ENCODE data around the gene NHLRC1. TPM values are rescaled to one million over a fixed set of nuclear protein-coding genes. Genes with fewer than 3 reads are reported as not detected.

The NHLRC1 gene
- total RNA-seq, 2 donors from 2014 or later: 0.29 to 0.88 TPM

DNA sequence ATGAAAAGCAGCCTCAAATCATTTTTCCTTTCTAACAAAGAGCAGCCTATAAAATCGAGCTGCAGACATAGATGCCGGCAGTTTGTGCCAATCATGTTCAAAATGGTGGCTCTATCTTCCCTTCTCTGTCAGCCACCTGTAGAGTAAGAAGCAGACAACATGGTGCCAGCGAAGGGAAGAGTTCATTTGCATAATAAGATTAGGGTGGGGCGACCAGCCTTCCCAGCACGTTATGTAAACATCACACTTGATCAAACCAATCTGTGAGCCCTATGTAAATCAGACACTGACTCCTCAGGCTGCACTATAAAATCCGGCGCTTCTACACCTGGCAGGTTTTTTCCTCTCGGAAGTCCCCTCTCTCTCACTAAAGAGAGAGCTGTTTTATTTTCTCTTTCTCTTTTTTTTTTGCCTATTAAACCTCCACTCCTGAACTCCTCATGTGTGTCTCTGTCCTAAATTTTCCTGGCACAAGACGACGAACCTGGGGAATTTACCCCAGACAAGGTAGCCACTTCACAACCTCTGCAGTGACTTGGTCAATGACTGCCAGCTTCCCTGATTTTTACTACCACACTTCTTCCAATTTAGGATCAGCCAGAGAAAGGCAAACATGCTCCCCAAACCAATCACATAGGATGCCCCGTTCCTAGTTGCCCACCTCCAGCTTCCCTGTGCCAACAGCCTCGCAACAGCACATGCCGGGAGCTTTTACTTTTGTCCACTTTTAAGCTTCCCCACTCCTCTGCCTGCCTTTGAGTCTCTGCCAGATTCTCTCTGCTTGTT lies 19.5 kb upstream of the NHLRC1 start:
- no peaks in the 10 kb centered on the region for H3K9me3 Mint-ChIP-seq
- Histone ChIP-seq H3K9ac (ENCODE audit: extremely low read depth, low read length, poor library complexity, severe bottlenecking) (no peak overlapping the region), H3K36me3 (ENCODE audit: control insufficient read depth, insufficient read depth, low read length) (peaks cover 60% of the 10 kb centered on the region), H3K27ac (ENCODE audit: low read depth, low read length) (no peak overlapping the region), H3K4me1 (ENCODE audit: control insufficient read depth, insufficient read depth, low read length) (no peaks in the 10 kb centered on the region), H3K4me3 (ENCODE audit: low read length) (no peak overlapping the region), H3K9me3 (ENCODE audit: control insufficient read depth, low read length) (no peaks in the 10 kb centered on the region), H3K27me3 (ENCODE audit: control insufficient read depth, insufficient read depth, low read length, poor library complexity, severe bottlenecking) (no peaks in the 10 kb centered on the region)
- TF ChIP-seq CTCF (conservative IDR thresholded peaks at IDR 0.05): no peak
- no peak overlapping the region for H3K4me3 Mint-ChIP-seq
- H3K4me1 Mint-ChIP-seq: peaks cover 7% of the 10 kb centered on the region
- peak; percentile 71 for DNase-seq
- 71 to 88% methylated on average over 12 to 13 of the region's 13 CpGs for WGBS, 2 experiments (ENCODE audit: insufficient coverage in 1 of 2, insufficient read length in 1 of 2)
- H3K36me3 Mint-ChIP-seq (ENCODE audit: low read depth): peaks cover 58% of the 10 kb centered on the region
- no peaks in the 10 kb centered on the region for H3K27me3 Mint-ChIP-seq (ENCODE audit: insufficient read depth)
- no peak overlapping the region for H3K27ac Mint-ChIP-seq

GRCh38 chr6:18139935-18140621 lies 17.6 kb upstream of the NHLRC1 start:
- 90 to 95% methylated on average over 5 to 6 of the region's 6 CpGs for WGBS, 2 experiments (ENCODE audit: insufficient coverage in 1 of 2, insufficient read length in 1 of 2)
- H3K27ac ChIP-seq (ENCODE audit: low read depth, low read length): no peak overlapping the region
- no peaks in the 10 kb centered on the region for H3K4me1 ChIP-seq (ENCODE audit: control insufficient read depth, insufficient read depth, low read length)
- DNase-seq: no peak
- H3K4me1 Mint-ChIP-seq: peaks cover 7% of the 10 kb centered on the region
- H3K9ac ChIP-seq (ENCODE audit: extremely low read depth, low read length, poor library complexity, severe bottlenecking): no peak overlapping the region
- no peaks in the 10 kb centered on the region for H3K9me3 ChIP-seq (ENCODE audit: control insufficient read depth, low read length)
- no peaks in the 10 kb centered on the region for H3K27me3 ChIP-seq (ENCODE audit: control insufficient read depth, insufficient read depth, low read length, poor library complexity, severe bottlenecking)
- H3K9me3 Mint-ChIP-seq: no peaks in the 10 kb centered on the region
- H3K27me3 Mint-ChIP-seq (ENCODE audit: insufficient read depth): no peaks in the 10 kb centered on the region
- peaks cover 55% of the 10 kb centered on the region for H3K36me3 ChIP-seq (ENCODE audit: control insufficient read depth, insufficient read depth, low read length)
- no peak for TF ChIP-seq CTCF (conservative IDR thresholded peaks at IDR 0.05)
- H3K27ac Mint-ChIP-seq: no peak overlapping the region
- peaks cover 65% of the 10 kb centered on the region for H3K36me3 Mint-ChIP-seq (ENCODE audit: low read depth)
- H3K4me3 ChIP-seq (ENCODE audit: low read length): no peak overlapping the region
- no peak overlapping the region for H3K4me3 Mint-ChIP-seq

DNA sequence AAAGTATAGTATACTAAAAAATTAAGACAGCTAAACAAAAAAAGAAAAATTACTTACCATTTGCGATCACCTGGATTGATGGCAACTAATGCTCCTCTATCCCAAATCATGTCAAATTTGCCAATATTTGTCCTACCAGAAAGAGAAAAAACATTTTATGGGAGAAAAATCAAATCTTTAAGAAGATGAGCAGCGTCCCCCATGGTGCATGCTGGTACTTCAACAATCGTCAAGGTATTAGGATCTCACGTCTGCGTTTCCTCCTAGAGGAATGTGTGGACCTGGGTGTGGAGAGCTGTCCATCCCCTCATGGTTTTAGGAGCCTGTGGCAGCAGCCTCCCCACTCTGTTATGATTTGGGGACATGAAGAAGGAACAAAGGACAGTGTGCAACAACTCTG lies 16.4 kb upstream of the NHLRC1 start:
- Mint-ChIP-seq H3K9me3 (no peaks in the 10 kb centered on the region), H3K27ac (no peak overlapping the region), H3K27me3 (ENCODE audit: insufficient read depth) (no peaks in the 10 kb centered on the region), H3K4me3 (no peak overlapping the region), H3K36me3 (ENCODE audit: low read depth) (peaks cover 62% of the 10 kb centered on the region), H3K4me1 (peaks cover 7% of the 10 kb centered on the region)
- H3K27me3 ChIP-seq (ENCODE audit: control insufficient read depth, insufficient read depth, low read length, poor library complexity, severe bottlenecking): no peaks in the 10 kb centered on the region
- 80 to 94% methylated on average over 1 to 5 of the region's 5 CpGs for WGBS, 2 experiments (ENCODE audit: insufficient coverage in 1 of 2, insufficient read length in 1 of 2)
- H3K4me3 ChIP-seq (ENCODE audit: low read length): no peak overlapping the region
- no peak for DNase-seq
- H3K27ac ChIP-seq (ENCODE audit: low read depth, low read length): no peak overlapping the region
- no peaks in the 10 kb centered on the region for H3K4me1 ChIP-seq (ENCODE audit: control insufficient read depth, insufficient read depth, low read length)
- peaks cover 51% of the 10 kb centered on the region for H3K36me3 ChIP-seq (ENCODE audit: control insufficient read depth, insufficient read depth, low read length)
- peak; percentile 53 for TF ChIP-seq CTCF (conservative IDR thresholded peaks at IDR 0.05)
- no peaks in the 10 kb centered on the region for H3K9me3 ChIP-seq (ENCODE audit: control insufficient read depth, low read length)
- H3K9ac ChIP-seq (ENCODE audit: extremely low read depth, low read length, poor library complexity, severe bottlenecking): no peak overlapping the region

Data from endodermal cell (in vitro differentiated cells).